Activated CD4-positive, alpha-beta T cell treated with anti-CD3 and anti-CD28 coated beads for 48 hours (primary cell): Measurements from ENCODE around the gene OTOP1.
A peak's percentile ranks its signal among the peaks of the same experiment; 100 is the strongest.
"Not testable (repeated sequence)": the region's sequence is repeated elsewhere in the genome, so short reads cannot be mapped to it uniquely, and the experiment has no call there.

Experiments used
- DNase-seq: peaks from one replicate; pipeline ENCODE4 v3.0.0-alpha.2; 2020

OTOP1 gene

GRCh38 chr4:4227510-4228355, 1.0 kb upstream of the OTOP1 start:
- no peak for DNase-seq

GRCh38 chr4:4225915-4226605, 669 bp downstream of the OTOP1 start:
- no peak for DNase-seq

- no peak for DNase-seq
Measured at GRCh38 chr4:4217113-4217512, 9.6 kb downstream of the OTOP1 start.

GRCh38 chr4:4216648-4217047, 10.1 kb downstream of the OTOP1 start:
- DNase-seq, result no peak

- not testable (repeated sequence) for DNase-seq
Measured at GRCh38 chr4:4213674-4214073, 13.1 kb downstream of the OTOP1 start.

- DNase-seq, result no peak
Measured at GRCh38 chr4:4206204-4206603, 20.5 kb downstream of the OTOP1 start.

GRCh38 chr4:4204401-4204745, 22.4 kb downstream of the OTOP1 start:
- DNase-seq, result no peak

GRCh38 chr4:4203688-4204400, 22.9 kb downstream of the OTOP1 start:
- no peak for DNase-seq

- DNase-seq, result no peak
Measured at GRCh38 chr4:4202510-4202909, 24.2 kb downstream of the OTOP1 start.

- DNase-seq, result no peak
Measured at GRCh38 chr4:4200624-4201023, 26.1 kb downstream of the OTOP1 start.

- DNase-seq, result no peak
Measured at GRCh38 chr4:4195354-4195753, 31.4 kb downstream of the OTOP1 start.

GRCh38 chr4:4188557-4188956, 38.2 kb downstream of the OTOP1 start:
- not testable (repeated sequence) for DNase-seq

- DNase-seq, result no peak
Measured at GRCh38 chr4:4185528-4185927, 41.2 kb downstream of the OTOP1 start.

- peak; percentile 57 for DNase-seq
Measured at GRCh38 chr4:4182835-4183568, 43.7 kb downstream of the OTOP1 start.

GRCh38 chr4:4170596-4171150, 56.1 kb downstream of the OTOP1 start:
- no peak for DNase-seq

- DNase-seq, result not testable (repeated sequence)
Measured at GRCh38 chr4:4167981-4168780, 58.5 kb downstream of the OTOP1 start.

GRCh38 chr4:4166986-4167385, 59.7 kb downstream of the OTOP1 start:
- not testable (repeated sequence) for DNase-seq

- DNase-seq, result not testable (repeated sequence)
Measured at GRCh38 chr4:4165701-4166392, 60.9 kb downstream of the OTOP1 start.

GRCh38 chr4:4164532-4165173, 62.1 kb downstream of the OTOP1 start:
- not testable (repeated sequence) for DNase-seq

GRCh38 chr4:4162186-4162585, 64.5 kb downstream of the OTOP1 start:
- DNase-seq, result not testable (repeated sequence)
